Fibroblast of skin of left quadriceps (primary cell): ENCODE results near the gene LAMB1.
"Not testable (repeated sequence)": the region's sequence is repeated elsewhere in the genome, so short reads cannot be mapped to it uniquely, and the experiment has no call there.

Experiments used
- DNase-seq, 2 experiments: peaks; one replicate each; pipeline ENCODE4 v3.0.0-alpha.2; 2013; ENCODE audit warnings: low read depth in 2 of 2

Gene LAMB1

GRCh38 chr7:107946451-107946850, 56.5 kb downstream of the LAMB1 start:
- no peak for DNase-seq

GRCh38 chr7:107945332-107945731, 57.6 kb downstream of the LAMB1 start:
- DNase-seq, result no peak

- DNase-seq, result no peak
Observed at GRCh38 chr7:107944411-107945169, 58.4 kb downstream of the LAMB1 start.

DNA sequence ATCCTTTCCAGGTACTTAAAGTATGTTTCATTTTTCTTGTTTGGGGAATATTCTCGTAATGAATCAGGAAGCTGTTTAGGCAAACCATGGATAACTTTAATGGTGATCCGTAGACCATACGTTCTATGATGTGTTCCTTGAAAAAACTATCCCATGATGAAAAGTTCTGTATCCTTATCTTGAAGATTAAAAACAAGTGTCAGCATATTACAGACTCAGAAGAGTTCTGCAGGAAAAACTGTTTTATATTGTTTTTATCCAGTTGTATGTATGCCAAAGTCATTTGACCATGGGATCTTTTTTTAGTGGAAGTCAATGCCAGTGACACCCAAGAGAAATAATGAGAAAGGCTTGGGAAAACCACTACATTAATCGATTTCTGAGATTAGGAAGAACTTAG, 59.9 kb downstream of the LAMB1 start:
- DNase-seq, result no peak

DNA sequence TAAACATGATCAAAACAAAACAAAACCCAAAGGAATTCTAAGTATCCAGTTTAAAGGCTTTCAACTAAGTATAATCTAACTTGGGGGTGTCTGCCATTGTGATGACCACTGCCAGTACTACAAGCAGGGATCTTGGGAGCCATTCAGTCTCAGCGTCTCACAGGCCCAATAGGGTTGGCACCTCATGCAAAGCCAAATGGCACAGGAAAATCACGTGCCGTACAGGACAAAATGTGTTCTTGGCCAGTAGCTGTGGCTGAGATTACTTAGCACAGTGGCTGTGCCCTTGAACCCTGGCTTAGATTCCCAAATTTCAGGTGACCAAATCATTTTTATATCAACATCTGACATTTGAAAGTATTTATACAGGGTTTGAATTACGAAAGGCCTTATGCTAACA, 62.0 kb downstream of the LAMB1 start:
- DNase-seq, result no peak

GRCh38 chr7:107939573-107940489, 63.1 kb downstream of the LAMB1 start:
- DNase-seq, result peak; percentile 65 to 73

DNA sequence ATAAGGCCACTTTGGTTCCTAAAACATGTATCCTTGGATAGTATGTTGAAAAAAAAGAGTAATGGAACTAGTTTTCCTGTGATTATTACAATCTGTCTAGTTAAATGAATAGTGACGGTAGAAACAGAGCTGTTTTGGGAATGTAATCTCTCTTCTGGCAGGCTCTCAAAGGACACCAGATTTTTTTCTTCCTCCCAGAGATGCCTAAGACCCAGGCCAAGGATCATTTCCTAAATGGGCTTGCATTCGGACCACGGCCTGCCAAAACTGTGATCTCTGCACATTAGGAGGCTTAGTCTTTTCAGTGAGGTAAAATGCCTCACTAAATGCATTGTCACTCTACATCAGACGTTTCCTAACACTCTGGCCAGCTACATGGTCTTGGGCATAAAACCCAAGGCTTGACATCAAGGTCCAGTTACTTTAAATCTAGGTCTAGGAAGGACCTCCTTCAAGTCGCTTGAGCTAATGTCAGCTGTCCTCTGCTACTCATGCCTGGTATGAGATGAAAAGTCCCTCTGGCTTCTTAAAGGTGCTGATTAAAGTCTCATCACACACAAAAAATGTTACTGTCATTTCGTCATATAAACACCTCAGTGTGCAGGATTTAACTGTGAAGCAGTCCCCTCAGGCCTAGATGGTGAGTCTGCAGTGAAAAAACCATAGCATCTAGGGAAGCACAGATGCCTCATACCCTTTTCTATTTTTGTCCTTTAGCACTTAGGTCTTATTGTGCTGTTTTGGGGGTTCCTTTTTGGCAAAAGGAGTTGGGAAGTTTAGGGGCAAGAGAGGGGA, 64.3 kb downstream of the LAMB1 start:
- no peak for DNase-seq

- DNase-seq, result no peak
Observed at GRCh38 chr7:107937531-107937930, 65.4 kb downstream of the LAMB1 start.

- DNase-seq, result no peak
Observed at GRCh38 chr7:107936312-107936711, 66.6 kb downstream of the LAMB1 start.

- DNase-seq, result peak; percentile 66 to 67
Observed at GRCh38 chr7:107934991-107935770, 67.8 kb downstream of the LAMB1 start.

- DNase-seq, result no peak
Observed at GRCh38 chr7:107933386-107934013, 69.5 kb downstream of the LAMB1 start.

GRCh38 chr7:107932805-107933204, 70.2 kb downstream of the LAMB1 start:
- no peak for DNase-seq

GRCh38 chr7:107931740-107932515, 71.0 kb downstream of the LAMB1 start:
- DNase-seq, result no peak

GRCh38 chr7:107926481-107926880, 76.5 kb downstream of the LAMB1 start:
- DNase-seq, result no peak

- DNase-seq, result no peak
Observed at GRCh38 chr7:107924841-107925504, 78.0 kb downstream of the LAMB1 start.

DNA sequence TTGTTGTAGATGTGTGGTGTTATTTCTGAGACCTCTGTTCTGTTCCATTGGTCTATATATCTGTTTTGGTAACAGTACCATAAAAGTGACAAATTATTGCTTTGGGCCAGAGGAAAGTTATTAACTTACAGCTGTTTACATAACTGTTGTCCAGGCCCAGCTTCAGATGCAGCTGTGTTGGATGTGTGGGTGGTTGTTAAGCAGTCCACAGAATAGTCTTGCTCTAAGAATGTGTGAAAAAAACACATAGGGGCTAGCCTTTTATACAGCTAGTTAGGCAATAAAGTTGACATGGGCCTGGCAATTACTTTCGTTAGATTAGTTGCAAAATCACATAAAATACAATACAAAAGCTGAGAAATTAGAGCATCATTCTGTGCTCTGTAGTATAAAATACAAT, 80.1 kb downstream of the LAMB1 start:
- DNase-seq, result no peak

DNA sequence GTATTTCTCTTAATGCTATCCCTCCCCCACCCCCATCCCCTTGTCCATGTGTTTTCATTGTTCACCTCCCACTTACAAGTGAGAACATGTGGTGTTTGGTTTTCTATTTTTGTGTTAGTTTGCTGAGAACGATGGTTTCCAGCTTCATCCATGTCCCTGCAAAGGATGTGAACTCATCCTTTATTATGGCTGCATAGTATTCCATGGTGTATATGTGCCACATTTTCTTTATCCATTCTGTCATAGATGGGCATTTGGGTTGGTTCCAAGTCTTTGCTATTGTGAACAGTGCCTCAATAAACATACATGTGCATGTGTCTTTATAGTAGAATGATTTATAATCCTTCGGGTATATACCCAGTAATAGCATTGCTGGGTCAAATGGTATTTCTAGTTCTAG, 81.1 kb downstream of the LAMB1 start:
- DNase-seq, result not testable (repeated sequence)

DNA sequence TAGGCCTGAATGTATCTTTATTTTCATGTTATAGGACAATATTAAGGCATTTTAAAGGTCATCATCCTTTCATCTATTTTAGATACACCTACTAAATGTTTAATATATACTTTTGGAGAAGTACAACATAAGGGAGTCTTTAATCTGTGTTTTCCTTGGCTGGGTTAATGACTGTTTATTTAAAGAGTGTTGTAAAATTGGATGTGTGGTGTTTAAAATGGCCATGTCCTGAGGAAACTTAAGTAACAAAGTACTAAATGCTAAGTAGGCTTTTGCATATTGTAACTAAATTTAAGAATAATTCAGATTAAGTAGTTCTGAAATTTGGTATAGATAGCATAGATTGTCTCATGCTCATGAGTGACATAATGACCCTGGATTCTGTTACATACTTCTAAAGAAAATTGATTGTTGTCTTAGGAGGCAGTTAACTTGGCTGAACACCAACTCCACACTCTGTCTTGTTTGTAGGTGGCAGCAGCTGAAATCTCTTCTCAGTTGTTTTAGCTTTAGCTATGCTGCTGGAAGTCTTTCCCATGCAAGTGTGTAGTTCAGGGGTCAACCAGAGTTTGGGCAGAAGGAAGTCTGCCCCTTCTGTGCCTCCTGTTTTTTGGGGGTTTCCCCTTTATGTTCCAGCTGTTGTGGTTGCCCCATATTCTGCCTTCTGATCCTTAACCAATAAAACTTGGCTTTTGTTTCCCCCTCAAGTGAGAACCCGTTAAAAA, 82.8 kb downstream of the LAMB1 start:
- DNase-seq, result no peak

- DNase-seq, result no peak
Observed at GRCh38 chr7:107918948-107919347, 84.0 kb downstream of the LAMB1 start.
